HepG2 (cell line): ENCODE results near the gene VAV2. TPM values are rescaled to one million over a fixed set of nuclear protein-coding genes. Genes with fewer than 3 reads are reported as not detected.
A peak's percentile ranks its signal among the peaks of the same experiment; 100 is the strongest.

Experiments used
- GABPA ChIP-seq, 2 experiments: IDR thresholded peaks; 2 replicates each; pipeline ENCODE4 v1.6.1; 2011 to 2016; ENCODE audit warnings: low read depth in 2 of 2, low read length in 1 of 2, missing biosample characterization in 1 of 2, missing genetic modification characterization in 1 of 2
- KAT7 ChIP-seq: IDR thresholded peaks from 2 replicates; pipeline ENCODE4 v1.6.1; 2018; ENCODE audit warnings: borderline replicate concordance, missing compliant biosample characterization
- PHB2 ChIP-seq: fragments of 450-650 bp; IDR thresholded peaks from 2 replicates; pipeline ENCODE4 v1.6.1; 2018; ENCODE audit not compliant: partially characterized antibody
- RFX5 ChIP-seq: IDR thresholded peaks from 2 replicates; pipeline ENCODE4 v1.6.1; 2011; ENCODE audit warnings: low read depth, low read length, improper control_type of control experiment
- RORA ChIP-seq: sonication (generic); formaldehyde crosslinking; IDR thresholded peaks from 2 replicates; pipeline ENCODE4 v1.5.0; 2020; ENCODE audit warnings: mild to moderate bottlenecking, missing genetic modification reagents, moderate library complexity
- SP1 ChIP-seq, 2 experiments: fragments of 450-650 bp in 1 of 2; sonication (generic) in 1 of 2; formaldehyde crosslinking in 1 of 2; IDR thresholded peaks; 2 replicates each; pipeline versions ENCODE4 v1.4.0 to v1.6.1; 2016 to 2020; ENCODE audit warnings: missing genetic modification reagents in 1 of 2
- TRIM24 ChIP-seq: sonication (generic); formaldehyde crosslinking; IDR thresholded peaks from 2 replicates; pipeline ENCODE4 v1.8.0; 2022; ENCODE audit warnings: mild to moderate bottlenecking, missing genetic modification reagents
- ZFP37 ChIP-seq: sonication (generic); formaldehyde crosslinking; IDR thresholded peaks from 2 replicates; pipeline ENCODE4 v1.4.0; 2020; ENCODE audit warnings: missing genetic modification reagents, borderline replicate concordance
- ZNF251 ChIP-seq: sonication (generic); formaldehyde crosslinking; IDR thresholded peaks from 2 replicates; pipeline ENCODE4 v1.9.0; 2021; ENCODE audit warnings: mild to moderate bottlenecking, missing genetic modification reagents
- ZNF331 ChIP-seq: sonication (generic); formaldehyde crosslinking; IDR thresholded peaks from 2 replicates; pipeline ENCODE4 v1.4.0; 2020; ENCODE audit warnings: missing genetic modification reagents
- ZNF343 ChIP-seq: sonication (generic); formaldehyde crosslinking; IDR thresholded peaks from 2 replicates; pipeline ENCODE4 v1.4.0; 2020; ENCODE audit warnings: mild to moderate bottlenecking, missing genetic modification reagents
- ZNF777 ChIP-seq: sonication (generic); formaldehyde crosslinking; IDR thresholded peaks from 2 replicates; pipeline ENCODE4 v1.4.0; 2020; ENCODE audit warnings: missing genetic modification reagents
- polyA plus RNA-seq, 8 experiments: library from polyadenylated mRNA; depleted of rRNA in 3 of 8; stranded (reverse) in 7 of 8; unstranded in 1 of 8; fragments of >200 nt; fragmentation: Illumina TruSeq in 4 of 8; extraction: Trizol in 4 of 8; gene quantifications; 2 replicates each; pipeline versions ENCODE4 v1.2.1 to v1.2.3, GENCODE V29; 2011 to 2016; ENCODE audit warnings: low read depth in 4 of 8, missing spikeins in 1 of 8, mixed read lengths in 1 of 8; ENCODE audit not compliant: insufficient read depth in 1 of 8
- total RNA-seq, 5 experiments: library from RNA; depleted of rRNA; stranded (reverse); fragments of >200 nt; fragmentation: Illumina TruSeq; extraction: Trizol; gene quantifications; 2 replicates each; pipeline ENCODE4 v1.2.3, GENCODE V29; 2016; ENCODE audit warnings: low read depth in 1 of 5
- TF ChIP-seq, protein P1 (sequence below): sonication (generic); formaldehyde crosslinking; IDR thresholded peaks from 2 replicates; pipeline ENCODE4 v1.8.1; 2023; ENCODE audit warnings: mild to moderate bottlenecking, moderate library complexity, missing genetic modification reagents
- TF ChIP-seq, protein P2 (sequence below): sonication (generic); formaldehyde crosslinking; IDR thresholded peaks from 2 replicates; pipeline ENCODE4 v1.4.0; 2020; ENCODE audit warnings: missing genetic modification reagents, mild to moderate bottlenecking, borderline replicate concordance
- TF ChIP-seq, protein P3 (sequence below): fragments of 450-650 bp; IDR thresholded peaks from 2 replicates; pipeline ENCODE4 v1.6.1; 2016
- TF ChIP-seq, protein P4 (sequence below): sonication (generic); formaldehyde crosslinking; IDR thresholded peaks from 2 replicates; pipeline ENCODE4 v1.5.0; 2020; ENCODE audit warnings: missing genetic modification reagents
- TF ChIP-seq, protein P5 (sequence below): sonication (generic); formaldehyde crosslinking; conservative IDR thresholded peaks from 2 replicates; pipeline ENCODE4 v1.4.0; 2020; ENCODE audit warnings: missing genetic modification reagents

The VAV2 gene
- total and polyA plus RNA-seq, 2 of the 13 experiments (the other 11 are each of a cell fraction or from before 2014, with no cell fraction given), result 22.5 to 22.9 TPM

DNA sequence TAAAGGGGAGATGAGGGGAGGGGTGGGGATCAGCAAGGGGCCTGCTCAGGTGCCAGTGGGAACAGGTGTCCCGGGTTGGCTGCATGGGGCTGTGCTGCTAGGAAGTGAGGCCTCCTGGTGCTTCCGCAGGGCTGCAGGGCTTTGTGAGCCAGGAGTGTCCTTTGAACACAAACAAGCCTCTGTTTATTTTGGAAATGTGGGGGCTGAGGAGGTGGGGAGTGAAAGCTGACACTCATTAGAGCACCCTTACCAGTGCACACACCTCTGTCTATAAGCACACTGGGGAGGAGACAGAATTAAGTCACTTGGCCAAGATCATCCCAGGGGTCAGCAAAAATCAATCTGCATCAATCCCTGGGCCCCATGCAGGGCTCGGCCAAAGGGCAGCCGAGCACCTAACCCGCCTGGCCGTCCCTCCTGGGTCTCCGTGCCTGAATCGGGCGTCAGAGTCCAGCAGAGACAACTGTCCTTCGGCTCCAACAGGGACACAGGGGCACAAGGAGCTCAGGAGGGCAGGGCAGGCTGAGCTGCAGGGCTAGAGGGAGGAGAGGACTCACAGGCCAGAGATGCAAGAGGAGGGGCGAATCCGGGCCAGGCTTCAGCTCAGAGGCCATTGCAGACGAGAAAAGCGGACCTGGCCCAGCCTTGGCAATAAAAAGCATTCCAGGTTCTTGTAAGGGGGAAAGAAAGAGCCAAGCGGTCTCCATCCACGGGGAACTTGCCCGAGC, 99.8 kb downstream of the VAV2 start (continued):
- TF ChIP-seq ZNF343, result peak; percentile 96
- TF ChIP-seq ZFP37 (CRISPR knock-in tag), result peak; percentile 95
- no peak for TF ChIP-seq SP1 (IDR thresholded peaks at IDR 0.05)
- no peak for TF ChIP-seq SP1 (CRISPR knock-in tag; IDR thresholded peaks at IDR 0.05)
- peak; percentile 84 for TF ChIP-seq ZNF331
- TF ChIP-seq ZNF251, result no peak
- TF ChIP-seq, protein P1, sequence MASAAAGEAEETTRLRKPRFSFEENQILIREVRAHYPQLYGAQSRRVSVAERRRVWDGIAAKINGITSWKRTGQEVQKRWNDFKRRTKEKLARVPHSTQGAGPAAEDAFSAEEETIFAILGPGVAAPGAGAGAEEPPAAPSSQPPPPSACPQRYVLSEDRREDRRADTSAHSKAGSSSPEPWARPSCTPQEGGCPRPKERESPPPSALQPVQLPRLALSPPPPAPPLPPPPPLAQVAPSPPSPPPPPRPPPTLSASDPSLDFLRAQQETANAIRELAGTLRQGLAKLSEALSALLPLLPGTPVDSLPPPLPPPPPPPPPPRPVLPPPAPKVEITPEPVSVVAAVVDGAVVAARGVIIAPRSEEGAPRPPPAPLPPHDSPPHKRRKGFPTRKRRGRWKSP (CRISPR knock-in tag), result peak; percentile 75
- TF ChIP-seq, protein P2, sequence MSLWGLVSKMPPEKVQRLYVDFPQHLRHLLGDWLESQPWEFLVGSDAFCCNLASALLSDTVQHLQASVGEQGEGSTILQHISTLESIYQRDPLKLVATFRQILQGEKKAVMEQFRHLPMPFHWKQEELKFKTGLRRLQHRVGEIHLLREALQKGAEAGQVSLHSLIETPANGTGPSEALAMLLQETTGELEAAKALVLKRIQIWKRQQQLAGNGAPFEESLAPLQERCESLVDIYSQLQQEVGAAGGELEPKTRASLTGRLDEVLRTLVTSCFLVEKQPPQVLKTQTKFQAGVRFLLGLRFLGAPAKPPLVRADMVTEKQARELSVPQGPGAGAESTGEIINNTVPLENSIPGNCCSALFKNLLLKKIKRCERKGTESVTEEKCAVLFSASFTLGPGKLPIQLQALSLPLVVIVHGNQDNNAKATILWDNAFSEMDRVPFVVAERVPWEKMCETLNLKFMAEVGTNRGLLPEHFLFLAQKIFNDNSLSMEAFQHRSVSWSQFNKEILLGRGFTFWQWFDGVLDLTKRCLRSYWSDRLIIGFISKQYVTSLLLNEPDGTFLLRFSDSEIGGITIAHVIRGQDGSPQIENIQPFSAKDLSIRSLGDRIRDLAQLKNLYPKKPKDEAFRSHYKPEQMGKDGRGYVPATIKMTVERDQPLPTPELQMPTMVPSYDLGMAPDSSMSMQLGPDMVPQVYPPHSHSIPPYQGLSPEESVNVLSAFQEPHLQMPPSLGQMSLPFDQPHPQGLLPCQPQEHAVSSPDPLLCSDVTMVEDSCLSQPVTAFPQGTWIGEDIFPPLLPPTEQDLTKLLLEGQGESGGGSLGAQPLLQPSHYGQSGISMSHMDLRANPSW (CRISPR knock-in tag), result peak; percentile 94; the same call in 1 of the 2 replicates
- TF ChIP-seq, protein P3, sequence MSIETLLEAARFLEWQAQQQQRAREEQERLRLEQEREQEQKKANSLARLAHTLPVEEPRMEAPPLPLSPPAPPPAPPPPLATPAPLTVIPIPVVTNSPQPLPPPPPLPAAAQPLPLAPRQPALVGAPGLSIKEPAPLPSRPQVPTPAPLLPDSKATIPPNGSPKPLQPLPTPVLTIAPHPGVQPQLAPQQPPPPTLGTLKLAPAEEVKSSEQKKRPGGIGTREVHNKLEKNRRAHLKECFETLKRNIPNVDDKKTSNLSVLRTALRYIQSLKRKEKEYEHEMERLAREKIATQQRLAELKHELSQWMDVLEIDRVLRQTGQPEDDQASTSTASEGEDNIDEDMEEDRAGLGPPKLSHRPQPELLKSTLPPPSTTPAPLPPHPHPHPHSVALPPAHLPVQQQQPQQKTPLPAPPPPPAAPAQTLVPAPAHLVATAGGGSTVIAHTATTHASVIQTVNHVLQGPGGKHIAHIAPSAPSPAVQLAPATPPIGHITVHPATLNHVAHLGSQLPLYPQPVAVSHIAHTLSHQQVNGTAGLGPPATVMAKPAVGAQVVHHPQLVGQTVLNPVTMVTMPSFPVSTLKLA, result peak; percentile 46
- no peak for TF ChIP-seq GABPA (IDR thresholded peaks at IDR 0.05; ENCODE audit: low read depth, low read length)
- TF ChIP-seq GABPA (CRISPR knock-in tag; IDR thresholded peaks at IDR 0.05; ENCODE audit: low read depth), result no peak
- TF ChIP-seq, protein P4, sequence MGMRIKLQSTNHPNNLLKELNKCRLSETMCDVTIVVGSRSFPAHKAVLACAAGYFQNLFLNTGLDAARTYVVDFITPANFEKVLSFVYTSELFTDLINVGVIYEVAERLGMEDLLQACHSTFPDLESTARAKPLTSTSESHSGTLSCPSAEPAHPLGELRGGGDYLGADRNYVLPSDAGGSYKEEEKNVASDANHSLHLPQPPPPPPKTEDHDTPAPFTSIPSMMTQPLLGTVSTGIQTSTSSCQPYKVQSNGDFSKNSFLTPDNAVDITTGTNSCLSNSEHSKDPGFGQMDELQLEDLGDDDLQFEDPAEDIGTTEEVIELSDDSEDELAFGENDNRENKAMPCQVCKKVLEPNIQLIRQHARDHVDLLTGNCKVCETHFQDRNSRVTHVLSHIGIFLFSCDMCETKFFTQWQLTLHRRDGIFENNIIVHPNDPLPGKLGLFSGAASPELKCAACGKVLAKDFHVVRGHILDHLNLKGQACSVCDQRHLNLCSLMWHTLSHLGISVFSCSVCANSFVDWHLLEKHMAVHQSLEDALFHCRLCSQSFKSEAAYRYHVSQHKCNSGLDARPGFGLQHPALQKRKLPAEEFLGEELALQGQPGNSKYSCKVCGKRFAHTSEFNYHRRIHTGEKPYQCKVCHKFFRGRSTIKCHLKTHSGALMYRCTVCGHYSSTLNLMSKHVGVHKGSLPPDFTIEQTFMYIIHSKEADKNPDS (CRISPR knock-in tag), result no peak
- no peak for TF ChIP-seq PHB2
- no peak for TF ChIP-seq RFX5
- 0 out of 2 replicates have a peak, but pooled peaks have one; percentile 37 for TF ChIP-seq ZNF777 (CRISPR knock-in tag)
- TF ChIP-seq, protein P5, sequence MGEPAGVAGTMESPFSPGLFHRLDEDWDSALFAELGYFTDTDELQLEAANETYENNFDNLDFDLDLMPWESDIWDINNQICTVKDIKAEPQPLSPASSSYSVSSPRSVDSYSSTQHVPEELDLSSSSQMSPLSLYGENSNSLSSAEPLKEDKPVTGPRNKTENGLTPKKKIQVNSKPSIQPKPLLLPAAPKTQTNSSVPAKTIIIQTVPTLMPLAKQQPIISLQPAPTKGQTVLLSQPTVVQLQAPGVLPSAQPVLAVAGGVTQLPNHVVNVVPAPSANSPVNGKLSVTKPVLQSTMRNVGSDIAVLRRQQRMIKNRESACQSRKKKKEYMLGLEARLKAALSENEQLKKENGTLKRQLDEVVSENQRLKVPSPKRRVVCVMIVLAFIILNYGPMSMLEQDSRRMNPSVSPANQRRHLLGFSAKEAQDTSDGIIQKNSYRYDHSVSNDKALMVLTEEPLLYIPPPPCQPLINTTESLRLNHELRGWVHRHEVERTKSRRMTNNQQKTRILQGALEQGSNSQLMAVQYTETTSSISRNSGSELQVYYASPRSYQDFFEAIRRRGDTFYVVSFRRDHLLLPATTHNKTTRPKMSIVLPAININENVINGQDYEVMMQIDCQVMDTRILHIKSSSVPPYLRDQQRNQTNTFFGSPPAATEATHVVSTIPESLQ (CRISPR knock-in tag), result no peak
- peak; percentile 89; the same call in 1 of the 2 replicates for TF ChIP-seq KAT7 (CRISPR knock-in tag)
- TF ChIP-seq RORA (CRISPR knock-in tag), result no peak
- TF ChIP-seq TRIM24 (CRISPR knock-in tag), result 0 out of 2 replicates have a peak, but pooled peaks have one; percentile 51
